HTR-8/SVneo (cell line): Measurements from ENCODE around the gene SYNDIG1.

ENCODE experiments used
- DNase-seq: peaks from one replicate; pipeline ENCODE4 v3.0.0; 2011; ENCODE audit warnings: low spot score, mixed read lengths; ENCODE audit not compliant: insufficient read length
- FAIRE-seq: peaks from 2 replicates; lab custom pipeline; 2011; peaks lifted over from hg19 to GRCh38; lab: Jason Lieb, UNC

SYNDIG1 gene

GRCh38 chr20:24469894-24470745, 691 bp downstream of the SYNDIG1 start:
- FAIRE-seq (no peak), DNase-seq (no peak)

GRCh38 chr20:24470746-24471582, 1.5 kb downstream of the SYNDIG1 start:
- no peak for FAIRE-seq
- DNase-seq: no peak

- no peak for DNase-seq
- no peak for FAIRE-seq
These were observed 3.0 kb downstream of the SYNDIG1 start for GRCh38 chr20:24472426-24472825.

GRCh38 chr20:24473435-24474223, 4.2 kb downstream of the SYNDIG1 start:
- FAIRE-seq (no peak), DNase-seq (no peak)

- FAIRE-seq (no peak), DNase-seq (no peak)
These were observed 8.6 kb downstream of the SYNDIG1 start for GRCh38 chr20:24477831-24478547.

- FAIRE-seq (no peak), DNase-seq (no peak)
These were observed 9.2 kb downstream of the SYNDIG1 start for GRCh38 chr20:24478584-24478983.

- FAIRE-seq (no peak), DNase-seq (no peak)
These were observed 9.7 kb downstream of the SYNDIG1 start for GRCh38 chr20:24479106-24479505.

GRCh38 chr20:24479595-24479994, 10.2 kb downstream of the SYNDIG1 start:
- DNase-seq: no peak
- FAIRE-seq: no peak

GRCh38 chr20:24480509-24480908, 11.1 kb downstream of the SYNDIG1 start:
- FAIRE-seq: no peak
- DNase-seq: no peak

GRCh38 chr20:24481173-24481572, 11.7 kb downstream of the SYNDIG1 start:
- FAIRE-seq: no peak
- no peak for DNase-seq

GRCh38 chr20:24483435-24484080, 14.1 kb downstream of the SYNDIG1 start:
- no peak for FAIRE-seq
- no peak for DNase-seq

GRCh38 chr20:24484081-24484450, 14.6 kb downstream of the SYNDIG1 start:
- DNase-seq: no peak
- FAIRE-seq: no peak

- no peak for FAIRE-seq
- DNase-seq: no peak
These were observed 16.6 kb downstream of the SYNDIG1 start for GRCh38 chr20:24485981-24486380.

GRCh38 chr20:24487240-24487639, 17.8 kb downstream of the SYNDIG1 start:
- DNase-seq: no peak
- no peak for FAIRE-seq

- FAIRE-seq (no peak), DNase-seq (no peak)
These were observed 18.2 kb downstream of the SYNDIG1 start for GRCh38 chr20:24487648-24488047.

- FAIRE-seq (no peak), DNase-seq (no peak)
These were observed 18.8 kb downstream of the SYNDIG1 start for GRCh38 chr20:24488064-24488799.

GRCh38 chr20:24488800-24489175, 19.4 kb downstream of the SYNDIG1 start:
- no peak for FAIRE-seq

GRCh38 chr20:24489193-24489592, 19.8 kb downstream of the SYNDIG1 start:
- FAIRE-seq: peak; percentile 89
- DNase-seq: no peak

More at GRCh38 chr20:24488800-24489175, 19.4 kb downstream of the SYNDIG1 start:
- DNase-seq: no peak
